ENCODE measurements around the gene SACM1L.

Gene SACM1L

GRCh38 chr3:45657853-45658252 lies 31.3 kb upstream of the SACM1L start:
- H3K4me3 ChIP-seq (ENCODE audit: low read depth, low read length), result no peak overlapping the region
- TF ChIP-seq, protein P1, sequence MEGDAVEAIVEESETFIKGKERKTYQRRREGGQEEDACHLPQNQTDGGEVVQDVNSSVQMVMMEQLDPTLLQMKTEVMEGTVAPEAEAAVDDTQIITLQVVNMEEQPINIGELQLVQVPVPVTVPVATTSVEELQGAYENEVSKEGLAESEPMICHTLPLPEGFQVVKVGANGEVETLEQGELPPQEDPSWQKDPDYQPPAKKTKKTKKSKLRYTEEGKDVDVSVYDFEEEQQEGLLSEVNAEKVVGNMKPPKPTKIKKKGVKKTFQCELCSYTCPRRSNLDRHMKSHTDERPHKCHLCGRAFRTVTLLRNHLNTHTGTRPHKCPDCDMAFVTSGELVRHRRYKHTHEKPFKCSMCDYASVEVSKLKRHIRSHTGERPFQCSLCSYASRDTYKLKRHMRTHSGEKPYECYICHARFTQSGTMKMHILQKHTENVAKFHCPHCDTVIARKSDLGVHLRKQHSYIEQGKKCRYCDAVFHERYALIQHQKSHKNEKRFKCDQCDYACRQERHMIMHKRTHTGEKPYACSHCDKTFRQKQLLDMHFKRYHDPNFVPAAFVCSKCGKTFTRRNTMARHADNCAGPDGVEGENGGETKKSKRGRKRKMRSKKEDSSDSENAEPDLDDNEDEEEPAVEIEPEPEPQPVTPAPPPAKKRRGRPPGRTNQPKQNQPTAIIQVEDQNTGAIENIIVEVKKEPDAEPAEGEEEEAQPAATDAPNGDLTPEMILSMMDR (IDR thresholded peaks at IDR 0.05; ENCODE audit: low read depth, low read length), result no peak

DNA sequence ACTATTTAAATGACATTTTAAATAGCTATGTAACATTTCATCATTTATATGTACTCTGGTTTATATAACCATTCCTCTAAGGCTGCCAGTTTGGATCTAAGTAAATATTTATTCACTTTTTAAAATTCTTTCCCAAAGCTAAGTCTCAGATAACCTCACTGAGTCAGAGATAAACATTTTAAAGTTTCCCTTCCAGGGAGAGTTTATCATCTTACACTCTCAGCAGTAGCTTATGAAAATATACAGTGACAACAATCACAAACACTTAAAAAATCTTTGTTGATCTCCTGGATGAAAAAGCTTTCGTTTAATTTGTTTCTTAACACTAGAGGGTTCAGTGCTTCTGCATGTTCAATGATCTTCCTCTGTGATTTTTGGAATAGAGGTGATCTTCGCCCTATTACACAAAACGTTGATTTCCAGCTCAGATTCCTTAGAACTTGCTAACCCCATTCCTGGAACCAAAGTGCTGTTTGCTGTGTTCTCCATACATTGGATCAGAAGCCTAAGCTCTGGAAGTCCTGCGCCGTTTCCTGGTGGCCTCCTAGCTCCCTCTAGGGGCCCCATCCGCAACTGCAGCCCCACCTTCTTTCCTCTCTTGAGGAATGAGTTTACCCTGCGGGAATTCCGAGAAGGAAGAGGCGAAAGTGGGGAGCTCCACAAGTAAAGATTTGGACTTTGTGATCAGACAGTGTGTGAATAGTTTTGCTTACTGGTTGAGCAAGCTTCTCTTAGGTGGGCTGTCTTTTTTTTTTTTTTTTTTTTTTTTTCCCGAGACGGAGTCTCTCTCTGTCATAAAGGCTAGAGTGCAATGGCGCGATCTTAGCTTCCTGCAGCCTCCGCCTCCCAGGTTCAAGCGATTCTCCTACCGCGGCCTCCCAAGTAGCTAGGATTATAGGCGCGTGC lies 29.3 kb upstream of the SACM1L start:
- TF ChIP-seq, protein P1 (IDR thresholded peaks at IDR 0.05; ENCODE audit: low read depth, low read length), result peak; percentile 99
- H3K4me3 ChIP-seq (ENCODE audit: low read depth, low read length), result no peak overlapping the region

- TF ChIP-seq, protein P1 (IDR thresholded peaks at IDR 0.05; ENCODE audit: low read depth, low read length), result no peak
- no peak overlapping the region for H3K4me3 ChIP-seq (ENCODE audit: low read depth, low read length)
Measured at GRCh38 chr3:45660567-45660901, 28.7 kb upstream of the SACM1L start.

DNA sequence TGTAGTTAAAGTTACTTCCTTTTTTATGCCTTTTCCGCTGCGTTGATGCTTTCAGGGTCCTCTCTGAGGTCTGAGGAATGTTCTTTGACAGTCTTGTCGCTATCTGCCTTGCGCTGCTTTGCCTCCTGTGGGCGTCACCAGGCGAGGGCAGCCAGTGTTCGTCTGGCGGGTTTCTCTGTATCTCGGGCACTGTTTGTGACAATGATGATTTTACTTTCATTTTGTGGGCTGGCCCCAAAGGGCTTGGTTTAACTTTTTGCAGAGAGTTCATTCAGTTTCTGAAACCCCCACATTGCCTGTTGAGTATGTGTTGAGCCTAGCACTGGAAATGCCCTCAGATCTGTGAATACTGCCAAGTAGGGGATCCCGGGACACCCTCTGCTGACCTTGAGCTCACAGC lies 24.6 kb upstream of the SACM1L start:
- H3K4me3 ChIP-seq (ENCODE audit: low read depth, low read length), result no peak overlapping the region
- TF ChIP-seq, protein P1 (IDR thresholded peaks at IDR 0.05; ENCODE audit: low read depth, low read length), result no peak

- H3K4me3 ChIP-seq (ENCODE audit: low read depth, low read length), result no peak overlapping the region
- TF ChIP-seq, protein P1 (IDR thresholded peaks at IDR 0.05; ENCODE audit: low read depth, low read length), result no peak
Measured at GRCh38 chr3:45665101-45665572, 24.1 kb upstream of the SACM1L start.

DNA sequence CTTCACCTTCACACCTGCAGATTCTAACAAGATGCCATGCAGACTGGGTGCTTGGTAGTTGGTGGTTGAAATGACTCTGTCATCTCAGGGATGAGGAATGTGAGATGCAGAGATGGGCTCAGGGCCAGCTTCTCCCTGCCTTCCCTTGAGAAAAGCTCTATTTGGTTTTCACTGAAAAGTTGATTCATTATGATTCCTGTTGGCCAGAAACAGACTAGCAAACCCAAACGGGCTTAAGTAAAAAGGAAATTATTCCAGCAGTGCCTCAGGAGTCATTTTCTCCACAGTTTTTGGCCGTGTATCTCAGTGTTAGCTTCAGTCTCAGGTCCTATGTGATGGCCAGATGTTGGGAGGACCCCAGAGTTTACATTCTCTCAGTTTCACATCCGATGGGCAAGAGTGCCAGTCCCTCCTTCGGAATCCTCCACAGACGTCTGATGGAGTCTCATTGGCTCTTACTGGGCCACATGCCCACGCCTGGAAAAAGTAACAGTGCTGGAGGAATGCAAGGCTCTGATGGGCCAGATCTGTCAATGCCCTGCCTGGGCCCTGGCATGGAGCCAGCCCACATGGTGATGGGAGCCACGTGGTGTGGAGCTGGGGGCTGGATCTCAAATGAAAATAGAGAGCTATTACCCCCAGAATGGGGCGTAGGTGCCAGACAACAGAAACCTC lies 22.3 kb upstream of the SACM1L start:
- TF ChIP-seq, protein P1 (IDR thresholded peaks at IDR 0.05; ENCODE audit: low read depth, low read length), result no peak
- H3K4me3 ChIP-seq (ENCODE audit: low read depth, low read length), result no peak overlapping the region

GRCh38 chr3:45667569-45667934 lies 21.6 kb upstream of the SACM1L start:
- TF ChIP-seq, protein P1 (IDR thresholded peaks at IDR 0.05; ENCODE audit: low read depth, low read length), result no peak
- H3K4me3 ChIP-seq (ENCODE audit: low read depth, low read length), result no peak overlapping the region
